HL-60/S4 (cell line): ENCODE data around the gene CPED1.

Experiments used
- in situ Hi-C: fragments of 300-500 bp; cut with MboI; formaldehyde crosslinking; loops from 2 replicates; pipeline ENCODE4 v1.14.3; 2022; ENCODE audit warnings: low sequenced_read_pairs

CPED1 gene

DNA sequence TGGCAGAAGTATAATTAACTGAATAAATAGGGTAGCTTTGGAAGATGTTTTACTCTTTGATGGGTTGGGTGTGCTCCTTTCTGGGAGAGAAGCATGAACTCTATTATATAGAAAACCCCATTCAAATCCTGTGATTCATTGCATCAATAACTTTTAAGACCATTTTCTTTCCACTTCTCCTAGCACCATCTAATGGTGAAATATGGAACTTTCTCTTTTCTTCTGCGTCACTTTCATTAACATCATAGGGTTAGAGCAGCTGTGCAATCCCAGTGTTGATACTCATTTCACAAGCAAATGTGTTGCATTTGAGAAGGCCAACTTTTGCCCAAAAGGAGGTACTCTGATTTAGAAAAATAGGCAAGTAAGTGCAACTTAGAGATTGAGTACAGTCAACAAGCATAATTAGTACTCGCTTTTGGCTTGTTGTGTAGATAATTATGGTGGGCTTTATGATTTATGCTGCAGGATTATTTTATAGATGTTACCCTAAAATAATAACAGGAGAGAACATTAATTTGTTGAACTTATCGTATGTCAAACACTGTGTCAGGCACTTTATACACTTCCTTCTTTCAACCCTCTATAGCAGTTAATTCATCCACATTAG is 92.9 kb downstream of the CPED1 start:
- in situ Hi-C loops = loop anchor here (10.0 kb wide), 1 partner anchor 97 kb away; the partner anchor contains the start of gene CPED1

DNA sequence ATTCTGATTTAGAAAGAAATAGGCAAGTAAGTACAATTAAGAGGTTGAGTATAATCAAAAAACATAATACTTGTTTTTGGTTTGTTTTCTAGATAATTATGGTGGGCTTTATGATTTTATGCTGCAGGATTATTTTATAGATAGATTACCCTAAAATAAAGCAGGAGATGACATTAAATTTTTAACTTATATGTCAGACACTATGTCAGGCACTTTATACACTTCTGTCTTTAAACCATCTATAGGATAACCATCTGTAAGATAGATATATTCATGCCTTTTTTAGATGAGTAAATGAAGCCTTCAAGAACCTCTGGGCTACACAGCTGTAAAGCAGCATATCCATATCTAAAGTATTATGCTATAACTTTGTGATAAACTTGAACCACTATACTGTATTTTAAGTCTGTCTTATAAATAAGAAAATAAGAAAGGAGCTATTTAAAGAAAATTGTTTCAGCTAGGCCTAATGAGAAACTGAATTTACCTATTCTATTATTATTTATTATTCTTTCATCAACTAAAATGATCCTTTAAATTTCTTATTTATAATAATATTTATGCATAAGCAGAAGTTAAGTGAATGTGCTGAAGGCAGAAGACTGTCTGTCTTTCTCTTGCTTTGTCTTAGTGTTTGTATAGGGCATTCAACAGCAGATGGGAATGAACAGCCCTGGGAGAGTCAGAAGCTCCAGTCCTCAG is 94.0 kb downstream of the CPED1 start:
- in situ Hi-C loops = loop anchor here (10.0 kb wide), 1 partner anchor 98 kb away; the partner anchor contains the start of gene CPED1

DNA sequence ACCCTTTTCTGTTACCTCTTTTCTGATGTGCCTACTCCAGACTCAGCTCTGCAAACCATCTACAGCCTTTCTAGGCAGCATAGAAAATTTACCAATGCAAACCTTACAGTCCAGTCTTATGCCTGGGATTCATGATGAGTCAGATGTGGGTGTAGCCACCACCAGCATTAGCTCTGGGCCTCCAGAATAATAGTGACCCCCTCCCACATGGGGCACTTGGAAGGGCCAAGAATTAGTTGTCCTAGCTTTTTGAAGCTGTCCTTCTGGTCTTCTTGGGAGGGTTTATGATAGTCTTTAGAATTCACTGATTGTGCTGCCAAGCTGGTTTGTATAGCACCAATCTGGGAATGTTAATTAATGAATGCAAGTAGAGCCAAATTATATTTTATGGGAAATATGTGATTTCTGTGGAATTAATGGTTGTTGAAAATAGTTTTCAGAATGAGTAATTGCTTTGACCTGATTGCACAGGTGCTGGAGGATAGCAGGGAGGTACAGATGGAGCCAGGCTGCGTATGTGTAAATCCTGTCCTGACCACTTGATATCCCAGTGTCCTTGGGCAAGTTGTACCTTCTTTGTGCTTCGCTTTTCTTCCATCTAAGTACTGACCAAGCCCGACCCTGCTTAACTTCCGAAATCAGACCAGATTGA is 94.8 kb downstream of the CPED1 start:
- in situ Hi-C loops = loop anchor here (10.0 kb wide), 1 partner anchor 98 kb away; the partner anchor contains the start of gene CPED1

DNA sequence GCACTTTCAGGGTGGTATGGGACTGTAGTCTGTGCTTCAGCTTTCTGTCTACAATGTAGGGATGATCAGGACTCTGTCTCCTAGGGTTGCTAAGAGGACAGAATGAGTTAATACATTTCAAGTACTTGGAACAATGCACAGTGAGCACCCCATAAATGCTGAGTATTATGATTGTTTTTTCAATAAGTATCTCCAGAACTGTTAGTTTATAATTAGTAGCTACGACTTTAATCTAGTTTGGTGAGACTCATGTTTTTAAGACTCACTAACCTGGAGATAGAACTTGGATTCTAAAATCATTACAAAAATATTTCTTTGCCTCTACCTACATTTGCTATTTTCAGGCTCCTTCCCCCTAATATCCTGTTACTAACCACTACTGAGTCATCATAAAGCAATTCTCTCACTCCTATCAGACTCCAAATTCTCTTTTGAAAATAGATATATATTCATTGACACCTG is 95.3 kb downstream of the CPED1 start:
- in situ Hi-C loops = loop anchor here (10.0 kb wide), 1 partner anchor 99 kb away; the partner anchor contains the start of gene CPED1

DNA sequence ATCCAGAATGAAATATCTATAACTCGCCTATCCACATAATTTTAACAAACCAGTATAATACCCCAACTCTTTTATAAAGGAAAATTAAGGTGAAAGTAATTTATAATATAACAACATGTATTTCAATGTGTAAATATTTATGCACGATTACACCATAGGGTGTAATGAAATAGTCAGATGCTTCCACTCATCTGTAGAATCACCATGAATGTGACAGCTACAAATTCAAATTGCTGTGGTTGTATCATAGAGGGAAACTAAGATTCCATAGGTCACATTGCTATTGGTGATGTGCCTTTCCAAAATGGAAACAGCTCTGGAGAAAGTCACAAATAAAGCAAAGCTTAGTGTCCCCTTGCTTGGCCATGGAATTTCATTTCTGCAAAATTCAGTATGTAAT is 95.7 kb downstream of the CPED1 start:
- in situ Hi-C loops = loop anchor here (10.0 kb wide), 1 partner anchor 99 kb away; the partner anchor contains the start of gene CPED1

DNA sequence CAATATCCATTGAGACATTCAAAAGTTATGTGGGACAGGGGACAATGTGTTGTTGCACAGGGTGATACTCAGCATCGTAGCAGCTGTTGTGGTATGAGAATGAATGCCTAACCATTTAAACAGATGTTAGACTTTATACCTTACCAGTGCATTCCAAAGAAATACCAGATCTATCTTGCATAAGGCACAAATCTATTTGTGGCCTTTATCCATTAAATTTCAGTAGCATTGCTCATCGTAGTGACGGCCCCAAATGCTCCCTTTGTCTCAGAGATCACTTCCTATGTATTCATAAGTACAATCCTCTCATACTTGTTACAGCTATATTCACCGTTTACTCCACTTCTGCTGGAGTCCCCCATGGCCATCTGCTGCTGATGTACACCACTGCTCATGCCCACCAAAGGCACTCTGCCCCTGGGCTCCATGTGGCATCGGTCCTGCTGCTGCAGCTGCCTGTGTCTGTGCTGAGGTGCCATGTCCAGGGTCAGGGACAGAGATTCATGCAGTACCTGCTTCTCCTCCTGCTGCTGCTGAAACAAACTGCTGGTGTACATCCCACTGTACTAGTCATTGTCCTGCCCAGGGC is 96.3 kb downstream of the CPED1 start:
- in situ Hi-C loops = loop anchor here (10.0 kb wide), 1 partner anchor 100 kb away; the partner anchor contains the start of gene CPED1

DNA sequence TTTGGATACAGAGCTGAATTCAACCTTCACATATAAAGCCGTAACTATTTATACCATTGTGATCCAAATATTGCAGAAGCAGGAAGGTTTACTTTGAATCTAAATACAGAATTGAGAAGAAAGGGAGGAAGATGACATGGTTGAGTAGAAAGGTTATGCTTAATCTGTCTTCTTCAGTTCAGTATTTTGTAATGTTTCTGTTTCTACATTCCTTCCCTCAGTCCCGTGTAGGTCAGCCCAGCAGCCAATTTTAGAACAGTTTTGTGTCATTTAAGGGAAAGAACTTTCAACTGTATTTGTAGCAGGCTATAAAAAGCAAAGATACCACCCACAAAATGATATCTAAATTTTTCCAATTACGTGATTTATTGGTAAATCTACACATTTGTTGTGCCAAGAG is 97.4 kb downstream of the CPED1 start:
- in situ Hi-C loops = loop anchor here (10.0 kb wide), 1 partner anchor 101 kb away; the partner anchor contains the start of gene CPED1

DNA sequence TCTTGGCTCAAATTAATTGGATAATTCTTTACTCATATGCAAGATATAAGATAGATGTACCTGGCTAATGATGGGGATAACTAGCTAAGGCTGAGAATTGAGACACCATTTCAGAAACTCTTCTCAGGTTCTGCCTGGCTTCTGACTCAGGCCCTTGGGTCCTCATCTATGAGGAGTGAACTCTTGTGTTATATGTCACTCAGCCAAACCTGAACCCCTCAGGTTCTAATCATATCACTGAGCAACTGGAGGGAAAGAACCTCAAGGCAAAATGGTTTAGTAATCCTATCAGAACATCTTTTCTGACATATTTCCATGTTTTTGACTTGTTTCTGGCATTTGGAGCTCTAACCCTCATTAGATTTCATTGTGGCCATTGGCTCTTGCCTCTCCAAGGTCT is 100.4 kb downstream of the CPED1 start:
- in situ Hi-C loops = loop anchor here (10.0 kb wide), 1 partner anchor 104 kb away; the partner anchor contains the start of gene CPED1

DNA sequence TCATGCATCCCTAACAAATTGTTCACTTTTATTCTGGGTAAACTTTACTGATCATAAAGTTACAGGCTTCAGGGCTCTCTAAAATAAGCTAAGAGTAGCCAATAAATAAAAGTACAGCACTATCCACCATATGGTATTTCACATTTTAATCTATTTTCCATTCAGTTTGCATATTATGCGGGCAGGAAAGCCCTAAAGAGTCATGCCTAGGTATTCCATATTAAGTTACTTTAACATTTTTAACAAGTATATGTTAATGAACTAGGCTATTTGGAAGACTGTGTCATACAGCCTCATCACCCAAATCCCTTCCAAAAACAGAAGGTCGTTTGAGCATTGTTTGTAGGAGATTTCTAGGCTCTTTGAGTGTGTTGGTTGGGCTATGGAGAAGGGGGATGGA is 106.3 kb downstream of the CPED1 start:
- in situ Hi-C loops = no loop called here

DNA sequence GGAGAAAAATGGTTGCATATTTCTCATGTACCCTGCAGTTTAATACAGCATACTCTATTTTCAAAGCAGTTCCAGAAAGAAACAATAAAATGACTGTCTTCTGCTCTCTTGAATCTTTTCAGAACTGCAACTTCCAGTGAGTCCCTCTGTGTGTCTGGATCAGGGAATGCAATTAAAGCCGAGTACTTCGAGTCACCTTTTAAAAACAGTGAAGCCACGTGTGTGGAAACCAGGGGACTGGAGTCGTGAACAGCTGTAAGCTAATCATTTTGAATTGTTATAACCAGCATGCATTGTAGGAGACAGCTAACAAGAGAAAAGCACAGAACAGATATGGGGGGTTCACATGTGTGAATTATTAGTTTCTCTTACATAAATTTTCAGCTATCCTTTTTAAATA is 109.1 kb downstream of the CPED1 start:
- in situ Hi-C loops = no loop called here

DNA sequence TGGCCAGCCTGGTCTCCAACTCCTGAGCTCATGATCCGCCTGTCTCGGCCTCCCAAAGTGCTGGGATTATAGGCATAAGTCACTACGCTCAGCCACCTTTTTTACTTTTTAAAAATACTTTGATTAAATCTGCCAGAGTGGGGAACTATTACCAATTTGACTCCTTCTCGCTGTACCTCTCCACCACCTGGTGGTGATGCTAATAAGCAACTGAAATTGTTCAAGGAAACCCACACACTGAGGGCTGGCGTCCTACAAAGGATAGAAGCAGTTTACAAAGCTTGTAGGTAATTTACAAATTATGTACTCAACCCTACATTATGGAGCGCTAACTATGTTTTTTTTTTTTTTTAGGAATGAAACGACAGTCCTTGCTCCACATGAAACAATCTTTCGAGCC is 111.1 kb downstream of the CPED1 start:
- in situ Hi-C loops = no loop called here

DNA sequence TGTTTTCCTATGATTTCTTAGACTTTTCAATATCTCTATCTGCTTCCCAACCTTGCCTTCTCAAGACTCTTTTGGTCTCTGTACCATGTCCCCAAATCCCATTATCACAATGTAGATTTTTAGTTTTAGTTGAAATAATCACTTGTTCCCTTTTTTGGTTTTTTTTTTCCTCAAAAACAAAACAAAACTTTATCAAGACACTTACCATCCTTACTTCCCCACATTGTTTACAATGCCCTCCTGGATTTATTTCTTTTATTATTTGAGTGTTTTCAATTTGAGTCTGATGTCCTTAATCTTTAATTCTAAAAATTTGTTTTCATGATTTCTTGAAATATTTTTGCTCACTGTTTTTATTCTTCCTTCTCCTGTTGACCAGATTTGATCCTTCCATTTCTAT is 112.6 kb downstream of the CPED1 start:
- in situ Hi-C loops = no loop called here

DNA sequence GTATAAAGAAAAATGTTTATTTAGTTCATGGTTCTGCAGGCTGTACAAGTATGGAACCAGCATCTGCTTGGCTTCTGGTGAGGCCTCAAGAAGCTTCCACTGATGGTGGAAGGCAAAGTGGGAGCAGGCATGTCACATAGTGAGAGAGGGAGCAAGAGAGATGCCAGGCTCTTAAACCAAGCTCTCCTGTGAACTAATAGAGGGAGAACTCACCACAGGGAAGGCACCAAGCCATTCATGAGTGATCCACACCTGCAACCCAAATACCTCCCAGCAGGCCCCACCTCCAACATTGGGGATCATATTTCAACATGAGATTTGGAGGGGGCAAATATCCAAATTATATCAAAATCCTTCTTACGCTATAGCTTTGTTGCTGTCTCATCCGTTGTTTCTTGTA is 113.1 kb downstream of the CPED1 start:
- in situ Hi-C loops = no loop called here

DNA sequence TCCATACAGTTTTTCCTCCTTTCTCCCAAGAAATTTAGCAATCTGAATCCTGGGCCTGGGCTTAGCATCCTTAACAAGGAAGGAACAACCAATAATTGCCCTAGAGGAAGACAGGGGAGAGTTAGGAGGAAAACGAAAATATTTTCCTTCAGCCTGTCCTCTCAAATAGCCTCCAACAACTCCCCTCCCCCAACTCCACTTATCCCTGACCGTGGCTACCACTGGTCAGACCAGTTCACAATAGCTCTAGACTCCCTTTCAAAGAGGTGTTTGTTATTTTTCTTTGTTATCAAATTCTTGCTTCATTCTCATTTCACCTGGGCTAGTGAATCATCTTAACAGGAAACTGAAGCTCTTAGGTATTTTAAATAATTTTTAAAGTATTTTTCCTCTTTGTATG is 114.1 kb downstream of the CPED1 start:
- in situ Hi-C loops = no loop called here

DNA sequence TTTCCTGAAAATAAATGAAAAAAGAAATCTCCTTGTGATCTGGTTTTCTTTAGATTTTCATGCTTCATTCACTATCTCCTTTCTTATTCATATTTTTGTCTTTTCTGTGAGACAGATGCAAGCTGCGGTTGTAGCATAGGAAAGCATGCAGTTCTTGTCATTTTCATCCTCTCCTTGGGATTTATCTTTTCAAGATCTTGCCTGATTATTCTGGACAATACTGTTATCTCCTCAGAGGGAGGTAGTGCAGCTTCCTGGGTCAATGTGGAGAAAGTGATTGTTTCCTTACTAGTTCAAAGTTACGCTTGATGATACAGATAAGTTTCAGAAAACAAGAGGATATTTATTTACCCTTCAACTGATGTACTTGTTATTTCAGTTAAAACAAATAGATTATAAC is 114.6 kb downstream of the CPED1 start:
- in situ Hi-C loops = no loop called here

DNA sequence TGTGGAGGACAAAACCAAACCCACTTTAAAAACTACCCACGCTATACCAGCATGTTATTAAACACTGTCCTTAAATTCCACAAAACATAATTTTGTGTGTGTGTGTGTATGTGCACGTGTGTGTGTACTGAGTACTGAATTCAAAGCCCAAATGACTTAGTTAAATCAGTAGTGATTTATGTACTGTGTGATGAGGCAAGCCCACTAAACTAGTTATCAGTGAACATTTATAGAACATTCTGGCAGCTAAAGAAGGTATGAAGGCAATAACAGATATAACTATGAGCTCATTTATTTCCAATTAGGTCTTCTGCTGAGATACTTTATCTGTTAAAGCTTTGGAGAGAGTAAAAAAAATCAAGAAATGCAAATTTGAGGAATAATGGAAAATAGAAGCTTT is 115.1 kb downstream of the CPED1 start:
- in situ Hi-C loops = no loop called here

DNA sequence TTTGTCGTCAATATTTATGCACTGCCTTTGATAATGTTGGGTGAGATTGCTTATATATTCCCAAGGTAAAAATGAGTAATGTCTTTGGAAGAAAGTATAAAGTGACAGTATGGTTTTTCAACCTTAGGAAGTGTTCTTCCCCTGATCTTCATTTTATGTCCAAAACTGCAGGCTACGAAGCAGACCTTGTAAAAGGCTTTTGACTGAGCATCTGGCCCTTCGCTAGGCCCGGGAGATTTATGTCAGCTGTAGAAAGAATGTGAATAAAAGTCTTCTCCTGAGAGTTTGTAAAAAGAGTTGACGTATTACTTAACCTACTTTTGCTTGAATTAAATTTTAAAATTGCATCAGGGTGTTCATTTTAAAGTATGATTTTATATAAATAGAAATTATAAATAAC is 116.8 kb downstream of the CPED1 start:
- in situ Hi-C loops = no loop called here

DNA sequence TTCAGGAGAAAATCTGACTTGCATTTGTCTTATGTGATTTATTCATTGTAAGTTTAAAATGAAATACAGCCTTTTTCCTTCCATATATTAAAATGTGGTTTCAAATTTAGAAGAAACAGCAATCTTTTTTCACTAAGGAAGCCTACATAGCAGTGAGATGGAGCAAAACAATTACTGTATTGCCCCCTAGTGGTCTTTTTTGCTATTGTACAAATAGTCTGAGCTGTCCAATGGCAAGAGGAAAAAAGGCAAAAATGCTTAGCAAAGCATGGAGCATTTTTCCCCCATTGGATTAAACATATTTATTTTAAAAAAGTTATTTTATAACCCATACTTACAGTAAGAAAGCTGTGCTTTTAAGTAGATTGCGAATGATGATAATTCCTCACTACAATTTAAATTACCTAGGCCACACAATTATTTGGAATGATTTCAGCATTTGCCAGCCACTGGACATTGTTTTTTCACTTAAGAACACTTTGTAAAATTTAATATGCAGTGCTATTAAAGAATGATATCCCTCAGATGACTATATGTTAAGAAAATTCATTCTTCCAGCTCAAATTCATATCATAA is 119.5 kb downstream of the CPED1 start:
- in situ Hi-C loops = no loop called here

DNA sequence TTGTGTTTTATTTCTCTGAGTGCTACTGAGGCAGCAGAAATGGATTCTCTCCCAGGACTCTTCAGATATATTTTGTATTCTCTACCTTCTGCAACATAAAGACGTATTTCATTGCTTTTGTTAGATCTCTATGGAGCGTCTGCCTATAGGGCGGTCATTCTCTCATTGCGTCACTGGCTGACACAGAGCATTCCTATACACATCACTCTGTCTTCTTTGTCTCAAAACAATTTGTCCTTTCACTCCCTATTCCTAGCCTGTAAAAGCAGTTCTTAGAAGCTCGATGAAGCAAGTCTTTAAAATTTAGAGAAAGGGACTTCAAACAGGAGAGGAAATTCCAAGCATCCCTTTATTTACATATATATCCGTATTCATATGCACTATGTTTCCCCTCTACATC is 120.6 kb downstream of the CPED1 start:
- in situ Hi-C loops = no loop called here

DNA sequence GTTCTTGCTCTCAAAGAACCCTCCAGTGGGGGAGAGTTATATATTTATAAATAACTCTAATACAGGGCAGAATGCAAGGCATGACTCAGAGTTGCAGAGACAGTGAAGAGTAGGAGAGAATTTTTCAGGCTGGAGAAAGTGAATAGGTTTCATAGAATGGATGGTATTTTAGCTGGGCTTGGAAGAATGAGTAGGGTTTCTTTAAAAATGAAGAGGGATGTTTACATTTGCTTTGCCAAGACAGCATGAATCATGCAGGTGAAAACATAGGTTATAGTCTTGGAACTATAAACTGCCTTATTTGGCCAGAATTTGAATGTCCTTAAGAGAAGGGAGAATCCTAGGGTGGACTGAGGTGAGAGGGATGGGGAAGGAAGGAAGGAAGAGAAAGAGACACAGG is 124.8 kb downstream of the CPED1 start:
- in situ Hi-C loops = no loop called here

DNA sequence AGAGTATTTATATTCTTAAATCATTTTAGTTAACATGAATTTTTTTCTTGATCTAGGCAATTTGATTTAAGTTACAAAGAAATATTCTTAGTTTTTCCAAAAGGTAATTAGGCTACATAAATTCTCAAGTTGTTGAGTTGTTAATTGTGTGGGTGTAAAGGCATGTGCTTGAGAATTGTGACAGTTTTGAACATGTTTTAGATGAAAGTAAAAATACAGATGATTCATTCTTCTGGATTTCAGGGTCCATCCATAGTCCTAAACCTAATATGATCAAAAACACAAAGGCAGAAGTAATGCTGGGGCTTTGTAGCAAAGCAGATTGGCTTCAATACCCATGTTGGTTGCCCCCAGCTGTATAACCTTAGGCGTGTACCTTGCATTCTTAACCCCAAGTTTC is 127.9 kb downstream of the CPED1 start:
- in situ Hi-C loops = no loop called here
